SK-N-SH treated with all-trans-retinoic acid at 6 μM for 48 hours (cell line): ENCODE results near the gene IAPP.
"Not testable (repeated sequence)": the region's sequence is repeated elsewhere in the genome, so short reads cannot be mapped to it uniquely, and the experiment has no call there.

ENCODE experiments used
- ATAC-seq: fragments of 200-7000 bp; cut with Tn5 transposase; 3 replicates; pipeline ENCODE4 v1.9.1; 2020; ENCODE audit warnings: mild to moderate bottlenecking, moderate library complexity
- ARNTL ChIP-seq: fragments of 450-650 bp; formaldehyde crosslinking; IDR thresholded peaks from 2 replicates; pipeline ENCODE4 v1.5.0; 2020; ENCODE audit warnings: low read depth, mild to moderate bottlenecking, moderate library complexity, borderline replicate concordance
- BACH2 ChIP-seq: fragments of 250-450 bp; sonication (Bioruptor Pico); IDR thresholded peaks from 2 replicates; pipeline ENCODE4 v1.9.0; 2021; ENCODE audit warnings: mild to moderate bottlenecking, borderline replicate concordance
- CREB5 ChIP-seq: fragments of 250-450 bp; sonication (Bioruptor Pico); IDR thresholded peaks from 2 replicates; pipeline ENCODE4 v1.5.1; 2020; ENCODE audit warnings: low read depth, mild to moderate bottlenecking, moderate library complexity
- CSDC2 ChIP-seq: fragments of 250-450 bp; sonication (Bioruptor Pico); IDR thresholded peaks from 2 replicates; pipeline ENCODE4 v1.5.0; 2020; ENCODE audit warnings: mild to moderate bottlenecking, moderate library complexity
- CSRNP3 ChIP-seq: fragments of 250-450 bp; sonication (Bioruptor Pico); IDR thresholded peaks from 2 replicates; pipeline ENCODE4 v1.5.1; 2021; ENCODE audit warnings: mild to moderate bottlenecking, moderate library complexity
- ESRRG ChIP-seq: fragments of 250-450 bp; sonication (Bioruptor Pico); IDR thresholded peaks from 2 replicates; pipeline ENCODE4 v1.6.1; 2021; ENCODE audit warnings: mild to moderate bottlenecking
- GLIS3 ChIP-seq: fragments of 250-450 bp; sonication (Bioruptor Pico); IDR thresholded peaks from 2 replicates; pipeline ENCODE4 v1.5.0; 2020; ENCODE audit warnings: mild to moderate bottlenecking, moderate library complexity
- ISL1 ChIP-seq: fragments of 250-450 bp; sonication (Bioruptor Pico); IDR thresholded peaks from 2 replicates; pipeline ENCODE4 v2.1.2; 2022; ENCODE audit warnings: mild to moderate bottlenecking, moderate library complexity
- OSR1 ChIP-seq: fragments of 250-450 bp; sonication (Bioruptor Pico); IDR thresholded peaks from 2 replicates; pipeline ENCODE4 v1.8.0; 2022; ENCODE audit warnings: moderate library complexity, mild to moderate bottlenecking, inconsistent platforms
- PATZ1 ChIP-seq: fragments of 250-450 bp; sonication (Bioruptor Pico); IDR thresholded peaks from 2 replicates; pipeline ENCODE4 v1.8.0; 2020; ENCODE audit warnings: mild to moderate bottlenecking, moderate library complexity, borderline replicate concordance
- PPARA ChIP-seq: fragments of 250-450 bp; sonication (Bioruptor Pico); IDR thresholded peaks from 2 replicates; pipeline ENCODE4 v1.5.0; 2020; ENCODE audit warnings: mild to moderate bottlenecking, borderline replicate concordance
- RARB ChIP-seq: fragments of 250-450 bp; sonication (Bioruptor Pico); IDR thresholded peaks from 2 replicates; pipeline ENCODE4 v1.8.0; 2021; ENCODE audit warnings: mild to moderate bottlenecking, moderate library complexity
- SNAI2 ChIP-seq: fragments of 250-450 bp; sonication (Bioruptor Pico); IDR thresholded peaks from 2 replicates; pipeline ENCODE4 v1.5.0; 2020; ENCODE audit warnings: mild to moderate bottlenecking, moderate library complexity
- TCF4 ChIP-seq: fragments of 250-450 bp; sonication (Bioruptor Pico); IDR thresholded peaks from 2 replicates; pipeline ENCODE4 v1.8.0; 2021; ENCODE audit warnings: mild to moderate bottlenecking, moderate library complexity, borderline replicate concordance
- TOX ChIP-seq: fragments of 250-450 bp; sonication (Bioruptor Pico); IDR thresholded peaks from 2 replicates; pipeline ENCODE4 v1.8.0; 2021; ENCODE audit warnings: mild to moderate bottlenecking, moderate library complexity, borderline replicate concordance
- ZC3H10 ChIP-seq: fragments of 250-450 bp; sonication (Bioruptor Pico); IDR thresholded peaks from 2 replicates; pipeline ENCODE4 v1.5.1; 2021; ENCODE audit warnings: mild to moderate bottlenecking, moderate library complexity
- ZFP3 ChIP-seq: fragments of 250-450 bp; sonication (Bioruptor Pico); IDR thresholded peaks from 2 replicates; pipeline ENCODE4 v1.5.0; 2020; ENCODE audit warnings: mild to moderate bottlenecking, moderate library complexity
- ZFP30 ChIP-seq: fragments of 450-650 bp; formaldehyde crosslinking; IDR thresholded peaks from 2 replicates; pipeline ENCODE4 v1.5.0; 2022; ENCODE audit warnings: mild to moderate bottlenecking, moderate library complexity
- ZNF565 ChIP-seq: fragments of 450-650 bp; formaldehyde crosslinking; conservative IDR thresholded peaks from 2 replicates; pipeline ENCODE4 v1.5.0; 2020; ENCODE audit warnings: low read depth, mild to moderate bottlenecking, moderate library complexity
- ZNF70 ChIP-seq: fragments of 450-650 bp; formaldehyde crosslinking; IDR thresholded peaks from 2 replicates; pipeline ENCODE4 v1.5.0; 2020; ENCODE audit warnings: mild to moderate bottlenecking, moderate library complexity
- ZNF8 ChIP-seq: fragments of 450-650 bp; formaldehyde crosslinking; IDR thresholded peaks from 2 replicates; pipeline ENCODE4 v1.5.0; 2020; ENCODE audit warnings: mild to moderate bottlenecking, moderate library complexity
- TF ChIP-seq, protein P1 (sequence below): fragments of 250-450 bp; sonication (Bioruptor Pico); IDR thresholded peaks from 2 replicates; pipeline ENCODE4 v1.8.0; 2021; ENCODE audit warnings: low read depth, mild to moderate bottlenecking, moderate library complexity, borderline replicate concordance
- TF ChIP-seq, protein P2 (sequence below): fragments of 250-450 bp; sonication (Bioruptor Pico); IDR thresholded peaks from 2 replicates; pipeline ENCODE4 v1.5.0; 2020; ENCODE audit warnings: mild to moderate bottlenecking, moderate library complexity

The IAPP gene

DNA sequence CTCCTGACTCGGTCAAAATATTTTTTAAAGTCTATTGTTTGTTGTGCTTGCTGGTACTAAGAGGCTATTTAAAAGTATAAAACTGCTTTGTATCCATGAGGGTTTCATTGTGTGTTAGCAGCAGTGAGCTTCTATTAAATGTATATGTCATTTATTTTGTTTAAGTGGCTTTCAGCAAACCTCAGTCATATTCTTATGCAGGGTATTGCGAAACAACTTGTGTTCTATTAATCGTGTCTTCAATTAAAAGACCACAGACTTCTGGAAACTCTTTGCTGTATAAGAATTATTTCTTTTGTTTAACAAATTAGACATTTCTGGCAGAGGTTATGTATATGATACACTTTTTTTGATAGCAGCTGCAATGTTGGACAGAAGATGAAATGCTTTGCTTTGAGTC, 6.5 kb downstream of the IAPP start (continued):
- TF ChIP-seq PPARA (CRISPR knock-in tag) = no peak
- TF ChIP-seq ESRRG (CRISPR knock-in tag) = no peak
- TF ChIP-seq CREB5 (CRISPR knock-in tag) = no peak
- no peak for TF ChIP-seq TOX (CRISPR knock-in tag)
- TF ChIP-seq ZFP30 = no peak
- no peak for TF ChIP-seq ZNF70
- no peak for TF ChIP-seq OSR1 (CRISPR knock-in tag)
- no peak for TF ChIP-seq TCF4
- no peak for TF ChIP-seq RARB (CRISPR knock-in tag)
- no peak for TF ChIP-seq ZNF565 (CRISPR knock-in tag)
- TF ChIP-seq, protein P1, sequence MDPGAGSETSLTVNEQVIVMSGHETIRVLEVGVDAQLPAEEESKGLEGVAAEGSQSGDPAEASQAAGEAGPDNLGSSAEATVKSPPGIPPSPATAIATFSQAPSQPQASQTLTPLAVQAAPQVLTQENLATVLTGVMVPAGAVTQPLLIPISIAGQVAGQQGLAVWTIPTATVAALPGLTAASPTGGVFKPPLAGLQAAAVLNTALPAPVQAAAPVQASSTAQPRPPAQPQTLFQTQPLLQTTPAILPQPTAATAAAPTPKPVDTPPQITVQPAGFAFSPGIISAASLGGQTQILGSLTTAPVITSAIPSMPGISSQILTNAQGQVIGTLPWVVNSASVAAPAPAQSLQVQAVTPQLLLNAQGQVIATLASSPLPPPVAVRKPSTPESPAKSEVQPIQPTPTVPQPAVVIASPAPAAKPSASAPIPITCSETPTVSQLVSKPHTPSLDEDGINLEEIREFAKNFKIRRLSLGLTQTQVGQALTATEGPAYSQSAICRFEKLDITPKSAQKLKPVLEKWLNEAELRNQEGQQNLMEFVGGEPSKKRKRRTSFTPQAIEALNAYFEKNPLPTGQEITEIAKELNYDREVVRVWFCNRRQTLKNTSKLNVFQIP (CRISPR knock-in tag) = no peak
- no peak for TF ChIP-seq BACH2 (CRISPR knock-in tag)

DNA sequence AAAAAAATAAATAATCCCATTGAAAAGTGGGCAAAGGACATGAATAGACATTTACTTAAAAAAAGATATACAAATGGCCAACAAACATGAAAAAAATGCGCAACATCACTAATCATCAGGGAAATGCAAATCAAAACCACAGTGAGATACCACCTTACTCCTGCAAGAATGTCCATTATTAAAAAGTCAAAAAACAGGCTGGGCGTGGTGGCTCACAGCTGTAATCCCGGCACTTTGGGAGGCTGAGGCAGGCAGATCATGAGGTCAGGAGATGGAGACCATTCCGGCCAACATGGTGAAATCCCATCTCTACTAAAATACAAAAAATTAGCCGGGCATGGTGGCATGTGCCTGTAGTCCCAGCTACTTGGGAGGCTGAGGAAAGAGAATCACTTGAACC, 8.6 kb downstream of the IAPP start:
- ATAC-seq = not testable (repeated sequence)

DNA sequence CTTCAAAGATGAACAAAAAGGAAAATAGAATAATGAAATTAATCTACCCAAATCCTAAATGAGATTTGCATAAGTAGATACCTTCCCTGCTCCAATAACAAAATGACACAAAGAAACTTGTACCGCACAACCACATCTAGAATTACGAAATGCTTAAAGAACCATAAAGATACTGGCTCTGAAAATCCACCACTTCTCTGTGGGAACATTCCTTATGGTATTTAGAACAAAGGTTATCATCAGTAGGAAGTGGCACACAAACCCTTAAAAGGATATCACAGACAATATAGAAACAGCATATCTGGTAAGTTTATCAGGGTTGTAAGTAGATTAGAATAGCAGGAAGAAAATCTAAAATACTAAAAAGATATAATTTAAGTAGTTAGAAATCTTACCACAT, 11.6 kb downstream of the IAPP start:
- ATAC-seq = no peak
- TF ChIP-seq ISL1 (CRISPR knock-in tag) = no peak
- TF ChIP-seq ZNF565 (CRISPR knock-in tag) = no peak
- no peak for TF ChIP-seq ZFP30
- no peak for TF ChIP-seq OSR1 (CRISPR knock-in tag)
- TF ChIP-seq TOX (CRISPR knock-in tag) = no peak
- no peak for TF ChIP-seq ZNF70
- TF ChIP-seq ZFP3 (CRISPR knock-in tag) = no peak
- TF ChIP-seq ZNF8 (CRISPR knock-in tag) = no peak
- no peak for TF ChIP-seq CSDC2
- no peak for TF ChIP-seq ARNTL (CRISPR knock-in tag)

DNA sequence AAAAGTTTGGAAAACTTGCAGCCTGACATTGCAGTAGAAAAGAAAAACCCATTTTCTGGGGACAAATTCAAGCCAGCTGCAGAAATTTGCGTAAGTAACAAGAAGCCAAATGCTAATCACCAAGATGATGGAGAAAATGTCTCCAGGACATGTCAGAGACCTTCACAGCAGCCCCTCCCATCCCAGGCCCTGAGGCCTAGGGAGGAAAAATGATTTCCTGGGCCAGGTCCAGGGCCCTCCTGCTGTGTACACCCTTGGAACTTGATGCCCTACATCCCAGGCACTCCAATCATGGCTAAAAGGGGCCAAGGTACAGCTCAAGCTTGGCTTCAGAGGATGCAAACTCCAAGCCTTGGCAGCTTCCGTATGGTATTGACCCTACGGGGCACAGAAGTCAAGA, 14.5 kb downstream of the IAPP start:
- ATAC-seq = no peak
- TF ChIP-seq GLIS3 (no peak), BACH2 (CRISPR knock-in tag) (no peak), RARB (CRISPR knock-in tag) (no peak), ZC3H10 (no peak), OSR1 (CRISPR knock-in tag) (no peak), ARNTL (CRISPR knock-in tag) (no peak), ZFP3 (CRISPR knock-in tag) (no peak)

GRCh38 chr12:21392384-21392783, 19.7 kb downstream of the IAPP start:
- ATAC-seq = no peak
- TF ChIP-seq ZNF565 (CRISPR knock-in tag) (no peak), ZNF70 (no peak), SNAI2 (no peak), ZFP30 (no peak), PATZ1 (CRISPR knock-in tag) (no peak), ARNTL (CRISPR knock-in tag) (no peak), OSR1 (CRISPR knock-in tag) (no peak), TOX (CRISPR knock-in tag) (no peak), ZNF8 (CRISPR knock-in tag) (no peak), CREB5 (CRISPR knock-in tag) (no peak), CSRNP3 (CRISPR knock-in tag) (no peak), RARB (CRISPR knock-in tag) (no peak)
- TF ChIP-seq, protein P1 (CRISPR knock-in tag) = no peak
- TF ChIP-seq, protein P2, sequence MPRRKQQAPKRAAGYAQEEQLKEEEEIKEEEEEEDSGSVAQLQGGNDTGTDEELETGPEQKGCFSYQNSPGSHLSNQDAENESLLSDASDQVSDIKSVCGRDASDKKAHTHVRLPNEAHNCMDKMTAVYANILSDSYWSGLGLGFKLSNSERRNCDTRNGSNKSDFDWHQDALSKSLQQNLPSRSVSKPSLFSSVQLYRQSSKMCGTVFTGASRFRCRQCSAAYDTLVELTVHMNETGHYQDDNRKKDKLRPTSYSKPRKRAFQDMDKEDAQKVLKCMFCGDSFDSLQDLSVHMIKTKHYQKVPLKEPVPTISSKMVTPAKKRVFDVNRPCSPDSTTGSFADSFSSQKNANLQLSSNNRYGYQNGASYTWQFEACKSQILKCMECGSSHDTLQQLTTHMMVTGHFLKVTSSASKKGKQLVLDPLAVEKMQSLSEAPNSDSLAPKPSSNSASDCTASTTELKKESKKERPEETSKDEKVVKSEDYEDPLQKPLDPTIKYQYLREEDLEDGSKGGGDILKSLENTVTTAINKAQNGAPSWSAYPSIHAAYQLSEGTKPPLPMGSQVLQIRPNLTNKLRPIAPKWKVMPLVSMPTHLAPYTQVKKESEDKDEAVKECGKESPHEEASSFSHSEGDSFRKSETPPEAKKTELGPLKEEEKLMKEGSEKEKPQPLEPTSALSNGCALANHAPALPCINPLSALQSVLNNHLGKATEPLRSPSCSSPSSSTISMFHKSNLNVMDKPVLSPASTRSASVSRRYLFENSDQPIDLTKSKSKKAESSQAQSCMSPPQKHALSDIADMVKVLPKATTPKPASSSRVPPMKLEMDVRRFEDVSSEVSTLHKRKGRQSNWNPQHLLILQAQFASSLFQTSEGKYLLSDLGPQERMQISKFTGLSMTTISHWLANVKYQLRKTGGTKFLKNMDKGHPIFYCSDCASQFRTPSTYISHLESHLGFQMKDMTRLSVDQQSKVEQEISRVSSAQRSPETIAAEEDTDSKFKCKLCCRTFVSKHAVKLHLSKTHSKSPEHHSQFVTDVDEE = no peak
